ENCODE results near the gene AGRP. TPM values are rescaled to one million over a fixed set of nuclear protein-coding genes. Genes with fewer than 3 reads are reported as not detected.

The AGRP gene
- total and polyA plus RNA-seq, 11 donors = not detected

GRCh38 chr16:67477960-67478554 is 5.3 kb downstream of the AGRP start:
- intact Hi-C loops (cut with DNase I) = no loop called here
- DNase-seq (no peak), ATAC-seq (no peak)
- WGBS, 4 donors = 91 to 95% (median 92%) methylated on average over 8 of the region's 8 CpGs
- peaks cover 0 to 11% (median 0%) of the 10 kb centered on the region in 9 donors for H3K36me3 ChIP-seq
- H3K27me3 ChIP-seq = no peaks in the 10 kb centered on the region
- H3K9me3 ChIP-seq = no peaks in the 10 kb centered on the region
- TF ChIP-seq POLR2A (IDR thresholded peaks at IDR 0.05) (no peak), CTCF (IDR thresholded peaks at IDR 0.05) (no peak)
- H3K4me1 ChIP-seq = peaks cover 0 to 72% (median 45%) of the 10 kb centered on the region in 12 donors
- no peak overlapping the region for H3K27ac ChIP-seq
- H3K4me3 ChIP-seq = no peak overlapping the region

DNA sequence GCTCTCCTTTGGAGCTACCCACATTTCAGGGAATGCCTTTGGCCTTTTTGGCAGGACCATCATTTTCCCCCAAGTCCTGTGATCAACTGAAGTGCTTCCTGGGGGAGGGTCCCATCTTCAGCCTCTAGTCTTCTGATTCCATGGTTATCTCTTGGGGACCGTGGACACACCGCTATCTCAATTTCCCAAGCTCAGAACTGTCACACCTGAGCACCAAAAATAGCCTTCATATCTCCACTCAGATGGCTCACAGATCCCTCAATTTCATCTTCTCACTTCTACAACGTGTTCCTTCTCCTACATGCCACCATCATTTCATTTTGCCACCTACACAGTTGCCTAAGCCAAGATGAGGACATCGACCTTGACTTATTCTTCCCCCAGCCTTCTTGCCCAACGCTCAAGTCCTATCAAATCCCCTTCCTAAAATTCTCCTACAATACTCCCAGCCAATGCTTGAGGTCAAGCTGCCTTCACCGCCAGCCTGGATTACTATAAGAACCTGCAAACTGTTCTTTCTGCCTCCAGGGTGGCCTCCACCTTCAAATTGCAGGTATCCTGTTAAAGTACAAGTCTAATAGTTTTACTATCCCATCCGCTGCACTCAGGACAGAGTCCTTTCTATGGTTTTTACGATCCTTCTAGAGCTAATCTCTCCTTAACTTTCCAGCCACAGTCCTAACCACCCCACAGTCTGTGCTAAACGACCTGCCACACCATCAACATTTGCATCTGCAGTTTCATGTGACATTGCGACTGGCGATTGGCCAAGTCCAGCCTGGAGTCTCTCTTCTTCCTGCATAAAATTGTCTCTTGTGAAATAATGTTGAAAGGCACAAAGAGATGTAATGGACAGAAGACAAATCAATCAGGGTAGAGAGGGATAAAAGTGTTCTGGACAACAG is 8.5 kb downstream of the AGRP start:
- 84% methylated on average over 11 of the region's 11 CpGs for WGBS, 4 donors
- Histone ChIP-seq H3K4me1 (peaks cover 0 to 73% (median 41%) of the 10 kb centered on the region in 12 donors), H3K36me3 (peaks cover 0 to 11% (median 0%) of the 10 kb centered on the region in 9 donors), H3K9me3 (no peaks in the 10 kb centered on the region), H3K27me3 (no peaks in the 10 kb centered on the region), H3K27ac (no peak overlapping the region), H3K4me3 (no peak overlapping the region)
- intact Hi-C loops (cut with DNase I) = no loop called here
- ATAC-seq = no peak
- no peak for TF ChIP-seq CTCF (IDR thresholded peaks at IDR 0.05)
- no peak for TF ChIP-seq POLR2A (IDR thresholded peaks at IDR 0.05)
- DNase-seq = no peak

- Histone ChIP-seq H3K27ac (no peak overlapping the region), H3K4me1 (peaks cover 0 to 79% (median 41%) of the 10 kb centered on the region in 12 donors), H3K4me3 (no peak overlapping the region), H3K36me3 (peaks cover 0 to 11% (median 0%) of the 10 kb centered on the region in 9 donors), H3K9me3 (no peaks in the 10 kb centered on the region), H3K27me3 (no peaks in the 10 kb centered on the region)
- ATAC-seq = no peak
- 91 to 98% (median 96%) methylated on average over 5 to 6 of the region's 6 CpGs for WGBS, 4 donors
- DNase-seq = no peak
- TF ChIP-seq POLR2A (IDR thresholded peaks at IDR 0.05) = no peak
- TF ChIP-seq CTCF (IDR thresholded peaks at IDR 0.05) = no peak
- intact Hi-C loops (cut with DNase I) = no loop called here
Observed at GRCh38 chr16:67471758-67472384, 11.5 kb downstream of the AGRP start.

DNA sequence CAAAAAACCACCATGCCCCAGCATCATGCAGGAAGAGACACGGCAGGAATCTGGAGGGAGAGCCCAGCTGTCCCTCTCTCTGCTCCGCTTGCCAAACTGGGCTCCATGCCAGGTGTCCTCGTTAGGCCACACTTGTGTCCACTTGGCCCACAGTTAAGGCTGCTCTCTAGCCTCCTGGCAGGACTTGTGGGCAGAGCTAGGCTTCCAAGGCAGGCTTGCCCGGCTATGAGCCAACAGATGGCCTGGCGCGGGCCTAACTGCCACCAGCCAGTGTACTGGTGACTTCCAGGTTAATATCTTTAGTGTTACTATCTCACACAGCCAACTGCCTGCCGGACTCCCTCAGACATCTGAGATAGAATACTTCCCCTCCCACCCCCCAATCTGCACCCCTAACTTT is 13.0 kb downstream of the AGRP start:
- TF ChIP-seq CTCF (IDR thresholded peaks at IDR 0.05) (no peak), POLR2A (IDR thresholded peaks at IDR 0.05) (no peak)
- Histone ChIP-seq H3K36me3 (peaks cover 0 to 11% (median 0%) of the 10 kb centered on the region in 9 donors), H3K4me1 (peaks cover 0 to 78% (median 45%) of the 10 kb centered on the region in 12 donors), H3K27me3 (no peaks in the 10 kb centered on the region), H3K27ac (peak overlapping the region in 3 of 12 donors; percentile 0 to 31 (median 25)), H3K9me3 (no peaks in the 10 kb centered on the region), H3K4me3 (no peak overlapping the region)
- 23 to 35% (median 28%) methylated on average over 7 of the region's 7 CpGs for WGBS, 4 donors
- ATAC-seq (peak; percentile 88 to 94 (median 90)), DNase-seq (peak; percentile 88 to 96 (median 92))
- intact Hi-C loops (cut with DNase I) = no loop called here

Measured in heart left ventricle (tissue), 16 donors.